Mononuclear cell (primary cell): ENCODE results near the gene LTBP1. TPM values are rescaled to one million over a fixed set of nuclear protein-coding genes. Genes with fewer than 3 reads are reported as not detected.
"Not testable (repeated sequence)": the region's sequence is repeated elsewhere in the genome, so short reads cannot be mapped to it uniquely, and the experiment has no call there.

Source experiments
- H3K27me3 ChIP-seq: 2 replicates; pipeline ENCODE4 v1.6.0; 2011; ENCODE audit warnings: low read length, control low read depth; ENCODE audit not compliant: insufficient read depth
- H3K4me1 ChIP-seq: 2 replicates; pipeline ENCODE4 v1.5.1; 2011; ENCODE audit warnings: mild to moderate bottlenecking, low read length, control low read depth; ENCODE audit not compliant: insufficient read depth
- H3K4me3 ChIP-seq: 2 replicates; pipeline ENCODE4 v1.5.1; 2011; ENCODE audit warnings: mild to moderate bottlenecking, low read length, moderate library complexity
- H3K9me3 ChIP-seq: 2 replicates; pipeline ENCODE4 v1.5.1; 2011; ENCODE audit warnings: low read depth, mild to moderate bottlenecking, control low read depth, low read length
- total RNA-seq: library from RNA; depleted of rRNA; stranded (reverse); fragments of >200 nt; gene quantifications from one replicate; pipeline ENCODE4 v1.2.3, GENCODE V29; 2012

LTBP1 gene
- total RNA-seq, 1 donor: 13.6 TPM

DNA sequence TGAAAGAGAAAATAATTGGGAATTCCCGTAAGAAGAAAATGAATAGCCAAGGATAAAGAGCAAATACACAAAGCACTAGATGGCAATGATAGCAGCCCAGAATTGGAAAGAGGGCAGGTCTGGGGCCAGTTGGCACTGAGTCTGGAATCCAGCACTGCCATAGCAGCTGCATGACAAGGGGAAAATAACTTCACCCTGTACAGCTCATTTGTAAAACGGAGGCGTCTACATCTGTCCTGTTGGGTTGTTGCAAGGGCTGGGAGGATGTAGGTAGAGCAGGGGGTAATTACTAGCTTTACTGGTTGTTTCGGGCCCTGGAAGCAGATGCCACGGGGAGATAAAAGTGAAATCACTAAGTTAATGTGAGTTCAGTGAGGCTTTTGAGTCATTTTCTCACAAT lies 419.7 kb downstream of the LTBP1 start:
- H3K9me3 ChIP-seq: no peaks in the 10 kb centered on the region
- no peaks in the 10 kb centered on the region for H3K4me1 ChIP-seq
- no peak overlapping the region for H3K4me3 ChIP-seq
- H3K27me3 ChIP-seq: no peaks in the 10 kb centered on the region

GRCh38 chr2:33368524-33368923 lies 421.8 kb downstream of the LTBP1 start:
- not testable (repeated sequence) for H3K27me3 ChIP-seq, H3K4me1 ChIP-seq, H3K9me3 ChIP-seq

DNA sequence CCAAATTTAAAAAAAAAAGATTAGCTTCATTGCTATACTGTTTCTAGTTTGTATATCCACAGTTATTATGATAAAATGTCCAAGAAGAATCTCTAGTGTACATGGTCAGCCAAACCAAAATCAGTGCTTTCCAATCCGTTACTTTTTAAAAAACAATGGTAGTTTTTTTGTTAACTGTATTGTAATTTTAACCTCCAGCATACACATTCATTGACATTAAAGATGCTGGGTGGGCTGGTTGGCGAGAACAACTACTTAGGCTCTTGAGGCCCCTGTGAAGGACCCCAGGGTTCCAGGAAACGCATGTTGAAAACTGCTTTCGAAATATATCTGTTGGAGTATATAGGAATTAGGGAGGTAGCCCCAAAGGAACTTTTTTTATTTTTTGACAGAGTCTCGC lies 422.4 kb downstream of the LTBP1 start:
- no peaks in the 10 kb centered on the region for H3K4me1 ChIP-seq
- H3K9me3 ChIP-seq: no peaks in the 10 kb centered on the region
- no peaks in the 10 kb centered on the region for H3K27me3 ChIP-seq
- no peak overlapping the region for H3K4me3 ChIP-seq

More at GRCh38 chr2:33368524-33368923, 421.8 kb downstream of the LTBP1 start:
- not testable (repeated sequence) for H3K4me3 ChIP-seq

- no peaks in the 10 kb centered on the region for H3K9me3 ChIP-seq
- H3K27me3 ChIP-seq: no peaks in the 10 kb centered on the region
- no peaks in the 10 kb centered on the region for H3K4me1 ChIP-seq
- no peak overlapping the region for H3K4me3 ChIP-seq
These were observed 424.0 kb downstream of the LTBP1 start for GRCh38 chr2:33370636-33371265.

- Histone ChIP-seq H3K4me3 (no peak overlapping the region), H3K4me1 (no peaks in the 10 kb centered on the region), H3K27me3 (no peaks in the 10 kb centered on the region), H3K9me3 (no peaks in the 10 kb centered on the region)
These were observed 424.7 kb downstream of the LTBP1 start for GRCh38 chr2:33371304-33372090.

GRCh38 chr2:33372940-33373553 lies 426.3 kb downstream of the LTBP1 start:
- Histone ChIP-seq H3K4me3 (no peak overlapping the region), H3K27me3 (no peaks in the 10 kb centered on the region), H3K9me3 (no peaks in the 10 kb centered on the region), H3K4me1 (no peaks in the 10 kb centered on the region)

DNA sequence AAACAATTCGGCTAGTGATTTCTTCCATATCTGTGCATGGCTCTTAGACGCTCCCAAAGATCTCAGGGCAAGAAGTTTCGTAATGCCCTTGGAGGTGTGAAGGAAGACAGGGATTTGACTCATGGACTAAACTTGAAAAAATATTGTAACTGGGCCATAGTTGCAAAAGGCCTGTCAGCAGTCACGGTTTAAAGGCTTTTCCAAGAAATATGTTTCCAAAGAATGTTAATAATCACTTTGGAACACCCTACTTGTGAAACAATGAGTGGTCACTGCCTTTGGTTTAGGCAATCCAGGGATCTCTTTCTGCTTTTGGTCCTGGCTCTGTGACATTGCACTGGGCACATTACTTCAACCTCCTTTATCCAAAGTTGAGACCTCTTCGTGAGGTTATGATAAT lies 427.2 kb downstream of the LTBP1 start:
- Histone ChIP-seq H3K4me3 (no peak overlapping the region), H3K4me1 (no peaks in the 10 kb centered on the region), H3K9me3 (no peaks in the 10 kb centered on the region), H3K27me3 (no peaks in the 10 kb centered on the region)

DNA sequence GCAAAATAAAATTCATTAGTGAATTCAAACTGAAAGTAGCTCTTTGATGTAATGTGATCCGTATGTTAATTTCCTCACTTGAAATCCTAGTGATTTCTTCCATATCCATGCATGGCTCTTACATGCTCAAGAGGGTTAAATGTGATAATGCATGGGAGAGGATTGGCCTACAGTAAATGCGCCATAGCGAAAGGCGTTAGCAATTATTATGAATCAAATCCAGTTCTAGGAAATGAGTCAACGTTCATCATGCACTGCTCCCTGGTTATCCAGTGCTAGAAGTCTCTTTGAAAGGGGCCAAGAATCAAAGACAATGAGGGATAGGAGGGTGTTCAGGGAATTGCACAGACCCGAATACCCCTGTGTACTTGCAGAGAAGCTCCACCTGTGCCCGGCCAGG lies 428.3 kb downstream of the LTBP1 start:
- no peaks in the 10 kb centered on the region for H3K4me1 ChIP-seq
- H3K9me3 ChIP-seq: no peaks in the 10 kb centered on the region
- no peaks in the 10 kb centered on the region for H3K27me3 ChIP-seq
- no peak overlapping the region for H3K4me3 ChIP-seq

DNA sequence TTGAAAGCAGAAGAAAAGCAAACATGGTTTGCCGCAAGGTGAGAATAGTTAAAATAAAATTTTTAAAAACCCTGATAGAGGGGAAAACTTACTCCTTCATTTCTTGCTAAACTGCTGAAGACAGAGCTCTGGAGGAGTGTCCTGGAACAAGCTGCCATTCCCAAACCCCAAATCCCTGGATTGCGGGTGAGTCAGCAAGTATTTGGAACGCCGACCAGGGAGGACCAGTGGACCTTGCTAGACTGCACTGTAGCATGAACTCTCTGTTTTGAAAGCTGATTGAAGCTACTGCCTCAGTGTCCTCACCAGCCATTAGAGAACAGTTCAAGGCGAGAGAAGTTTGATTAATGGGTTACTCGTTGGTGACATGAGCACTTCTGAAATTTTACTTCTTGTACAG lies 430.3 kb downstream of the LTBP1 start:
- Histone ChIP-seq H3K4me1 (no peaks in the 10 kb centered on the region), H3K9me3 (no peaks in the 10 kb centered on the region), H3K4me3 (no peak overlapping the region), H3K27me3 (no peaks in the 10 kb centered on the region)

DNA sequence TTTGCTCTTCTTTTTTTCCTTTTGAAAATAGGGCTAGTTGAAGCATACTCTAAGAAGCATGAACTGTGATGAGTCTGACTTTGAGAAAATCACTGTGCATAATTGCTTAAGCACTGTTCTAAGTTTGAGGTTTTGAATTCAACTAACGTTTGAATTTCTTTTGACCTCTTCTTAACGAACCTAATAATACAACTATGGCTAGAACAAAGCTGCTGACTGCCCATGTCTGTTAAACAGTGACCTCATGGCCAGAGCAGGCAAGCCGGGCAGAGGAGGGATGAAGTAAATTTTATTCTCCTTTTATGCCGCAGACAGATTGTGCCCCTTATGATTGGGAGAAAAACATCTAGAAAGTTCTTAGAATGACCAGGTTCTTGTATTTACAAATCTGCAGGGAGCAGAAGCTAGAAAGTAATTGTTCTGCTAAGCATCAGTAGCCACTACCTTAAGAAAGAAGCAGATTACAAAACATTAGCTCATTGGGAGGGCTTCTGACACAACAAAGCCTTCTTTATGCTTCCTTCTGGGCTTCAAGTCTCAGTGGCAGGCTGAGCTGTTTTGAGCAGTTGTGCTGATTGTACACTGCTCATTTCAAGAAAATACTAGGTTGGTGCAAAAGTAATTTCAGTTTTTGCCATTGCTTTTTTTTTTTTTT lies 431.9 kb downstream of the LTBP1 start:
- no peak overlapping the region for H3K4me3 ChIP-seq
- no peaks in the 10 kb centered on the region for H3K9me3 ChIP-seq
- no peaks in the 10 kb centered on the region for H3K4me1 ChIP-seq
- H3K27me3 ChIP-seq: no peaks in the 10 kb centered on the region

DNA sequence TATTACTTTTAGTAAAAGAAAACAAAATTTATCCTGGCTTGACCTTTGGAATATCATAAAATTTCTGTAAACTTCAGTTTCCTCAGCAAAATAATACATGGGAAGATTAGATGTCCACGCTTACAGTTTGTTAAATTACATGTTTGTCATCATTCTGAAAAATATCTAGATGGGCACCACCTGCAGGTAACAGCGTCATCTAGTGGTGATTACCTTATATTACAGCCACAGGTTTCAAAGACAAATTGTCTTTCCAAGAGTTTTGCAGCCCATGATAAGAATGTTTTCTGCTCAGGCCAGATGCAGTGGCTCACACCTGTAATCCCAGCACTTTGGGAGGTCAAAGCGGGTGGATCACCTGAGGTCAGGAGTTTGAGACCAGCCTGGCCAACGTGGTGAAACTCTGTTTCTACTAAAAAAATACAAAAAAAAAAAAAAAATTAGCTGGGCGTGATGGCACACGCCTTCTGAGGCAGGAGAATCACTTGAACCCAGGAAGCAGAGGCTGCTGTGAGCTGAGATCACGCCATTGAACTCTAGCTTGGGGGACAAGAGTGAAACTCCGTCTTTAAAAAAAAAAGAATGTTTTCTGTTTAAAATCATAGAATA lies 433.4 kb downstream of the LTBP1 start:
- Histone ChIP-seq H3K4me1 (no peaks in the 10 kb centered on the region), H3K4me3 (no peak overlapping the region), H3K27me3 (no peaks in the 10 kb centered on the region), H3K9me3 (no peaks in the 10 kb centered on the region)

DNA sequence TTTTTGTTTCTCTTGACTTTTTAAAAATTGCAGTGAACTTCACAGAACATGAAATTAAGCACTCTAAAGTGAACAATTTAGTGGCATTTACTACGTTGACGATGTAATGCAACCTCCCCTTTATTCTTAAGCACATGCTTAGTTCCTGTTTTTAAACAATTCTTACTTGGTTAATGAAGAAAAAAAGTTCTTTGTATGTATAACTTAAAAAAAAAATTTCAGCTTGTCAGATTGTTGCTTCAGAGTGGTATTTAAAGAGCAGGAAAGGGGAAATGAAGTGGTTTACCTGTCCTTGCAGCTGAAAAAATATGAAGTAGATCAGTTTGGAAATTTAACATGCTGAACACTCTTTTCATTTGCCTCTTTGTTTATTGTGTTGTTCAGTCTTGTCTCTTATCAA lies 434.0 kb downstream of the LTBP1 start:
- no peaks in the 10 kb centered on the region for H3K9me3 ChIP-seq
- no peak overlapping the region for H3K4me3 ChIP-seq
- H3K4me1 ChIP-seq: no peaks in the 10 kb centered on the region
- H3K27me3 ChIP-seq: no peaks in the 10 kb centered on the region

DNA sequence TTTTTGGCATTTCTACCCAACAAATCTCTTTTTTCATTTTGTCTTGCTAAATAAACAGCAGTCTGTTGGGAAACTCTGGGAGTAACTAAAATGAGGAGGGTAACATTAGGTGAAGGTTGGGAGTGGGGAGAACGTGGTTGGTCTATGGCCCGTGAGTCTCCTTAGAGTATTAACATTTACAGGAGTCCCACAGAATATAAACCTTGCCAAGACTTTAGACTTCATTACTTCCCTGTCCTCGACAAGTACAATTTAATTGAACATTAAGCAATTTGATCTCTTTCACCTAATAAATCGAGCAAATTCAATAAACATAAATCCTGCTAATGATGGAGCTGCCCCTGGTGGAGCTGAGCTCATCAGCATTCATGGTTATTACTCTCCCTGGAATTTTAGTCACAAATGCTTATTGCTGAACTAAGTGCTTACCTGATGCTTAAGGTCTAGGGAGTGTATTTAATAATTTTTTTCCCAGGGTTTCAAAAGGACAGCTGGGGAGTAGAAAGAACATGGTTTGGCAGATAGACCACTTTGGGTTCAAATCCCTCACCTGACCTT lies 434.6 kb downstream of the LTBP1 start:
- H3K4me3 ChIP-seq: no peak overlapping the region
- no peaks in the 10 kb centered on the region for H3K9me3 ChIP-seq
- no peaks in the 10 kb centered on the region for H3K4me1 ChIP-seq
- no peaks in the 10 kb centered on the region for H3K27me3 ChIP-seq

DNA sequence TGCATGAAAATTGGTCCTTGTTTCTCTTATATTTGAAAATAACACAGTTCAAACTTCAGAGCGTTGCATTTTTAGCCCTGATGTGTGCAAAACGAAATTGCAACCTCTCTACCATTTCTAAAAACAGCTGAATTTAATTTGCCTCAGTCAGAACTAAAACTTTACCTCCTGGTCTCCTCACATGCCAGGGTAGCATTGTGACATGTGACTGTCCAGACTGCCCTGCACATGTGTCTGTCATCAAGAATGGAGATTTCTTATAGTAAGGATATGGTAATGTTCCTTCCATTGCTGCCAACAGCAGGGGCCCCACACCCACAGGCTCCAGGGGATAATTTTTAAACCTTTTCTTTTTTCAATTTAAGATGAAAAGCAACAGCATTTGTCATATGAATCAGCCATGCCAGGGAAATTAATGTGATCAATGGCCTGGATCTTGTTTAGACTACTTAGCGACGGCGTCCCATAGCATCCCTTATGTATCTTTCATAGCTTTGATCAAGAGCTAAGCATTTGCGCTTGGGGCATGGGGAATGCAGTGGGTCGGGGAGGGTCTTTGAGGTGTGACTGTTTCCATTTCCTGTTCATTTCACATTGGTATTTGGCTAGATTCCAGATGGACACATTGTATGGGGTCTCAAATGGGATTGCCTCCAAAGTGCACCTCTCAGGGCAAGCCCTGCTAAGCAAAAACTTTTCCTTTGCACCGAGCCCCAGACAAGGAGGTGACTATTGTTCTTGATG lies 437.3 kb downstream of the LTBP1 start:
- H3K4me3 ChIP-seq: no peak overlapping the region
- H3K9me3 ChIP-seq: no peaks in the 10 kb centered on the region
- H3K27me3 ChIP-seq: no peaks in the 10 kb centered on the region
- no peaks in the 10 kb centered on the region for H3K4me1 ChIP-seq
